Glutamatergic neuron (in vitro differentiated cells): ENCODE results near the gene CHST11. TPM values are rescaled to one million over a fixed set of nuclear protein-coding genes. Genes with fewer than 3 reads are reported as not detected.

ENCODE experiments used
- DNase-seq: peaks from one replicate; pipeline ENCODE4 v3.0.0; 2022
- H3K27ac Mint-ChIP-seq: one replicate; pipeline ENCODE4 v1.8.0; 2020; ENCODE audit warnings: mild to moderate bottlenecking, mixed read lengths, inconsistent platforms; ENCODE audit not compliant: unreplicated experiment
- H3K27me3 Mint-ChIP-seq: one replicate; pipeline ENCODE4 v1.8.0; 2020; ENCODE audit warnings: mild to moderate bottlenecking, moderate library complexity, mixed read lengths, inconsistent platforms; ENCODE audit not compliant: unreplicated experiment
- H3K36me3 Mint-ChIP-seq: one replicate; pipeline ENCODE4 v1.8.0; 2020; ENCODE audit warnings: mild to moderate bottlenecking, mixed read lengths, inconsistent platforms; ENCODE audit not compliant: unreplicated experiment
- H3K4me1 Mint-ChIP-seq: one replicate; pipeline ENCODE4 v1.8.0; 2020; ENCODE audit warnings: mild to moderate bottlenecking, low read depth, mixed read lengths, inconsistent platforms; ENCODE audit not compliant: unreplicated experiment
- H3K4me3 Mint-ChIP-seq: one replicate; pipeline ENCODE4 v1.8.0; 2020; ENCODE audit warnings: mild to moderate bottlenecking, mixed read lengths, inconsistent platforms; ENCODE audit not compliant: unreplicated experiment
- H3K9me3 Mint-ChIP-seq: one replicate; pipeline ENCODE4 v1.8.0; 2020; ENCODE audit warnings: mild to moderate bottlenecking, moderate library complexity, mixed read lengths, inconsistent platforms; ENCODE audit not compliant: unreplicated experiment
- total RNA-seq: library from RNA; stranded (reverse); fragmentation: NEBNext Ultra II Directional; extraction: Animal tissue kit (Norgen Biotek cat#: 25700); gene quantifications from one replicate; pipeline ENCODE4 v1.2.1, GENCODE V29; 2021; ENCODE audit not compliant: unreplicated experiment
- TF ChIP-seq, protein P1 (sequence below): fragments of 200-600 bp; sonication (generic); IDR thresholded peaks from one replicate; pipeline ENCODE4 v1.5.0; 2021; ENCODE audit not compliant: partially characterized antibody, unreplicated experiment

The CHST11 gene
- total RNA-seq, 1 donor from 2014 or later: 11.5 TPM

DNA sequence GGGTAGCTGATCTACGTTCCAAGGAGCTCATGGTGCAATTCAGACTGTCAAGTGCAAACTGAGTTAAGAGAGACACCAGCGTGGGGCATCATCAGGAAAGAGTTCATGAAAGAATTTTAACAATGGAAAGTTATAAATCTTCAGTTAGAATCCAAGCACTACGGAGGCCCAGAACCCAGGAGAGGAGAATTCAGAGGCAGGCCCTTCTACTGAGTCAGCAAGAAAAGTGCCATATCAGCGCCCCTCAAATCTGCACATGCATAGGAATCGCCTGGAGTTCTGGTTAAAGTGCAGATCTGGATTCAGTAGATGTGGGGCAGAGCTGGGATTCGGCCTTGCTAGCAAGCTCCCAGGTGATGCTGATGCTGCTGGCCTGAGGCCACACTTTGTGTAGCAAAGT, 45.9 kb downstream of the CHST11 start:
- Mint-ChIP-seq H3K4me1 (peaks cover 13% of the 10 kb centered on the region), H3K9me3 (peaks cover 5% of the 10 kb centered on the region), H3K27ac (no peak overlapping the region), H3K27me3 (peaks cover 5% of the 10 kb centered on the region), H3K36me3 (no peaks in the 10 kb centered on the region), H3K4me3 (no peak overlapping the region)
- TF ChIP-seq, protein P1, sequence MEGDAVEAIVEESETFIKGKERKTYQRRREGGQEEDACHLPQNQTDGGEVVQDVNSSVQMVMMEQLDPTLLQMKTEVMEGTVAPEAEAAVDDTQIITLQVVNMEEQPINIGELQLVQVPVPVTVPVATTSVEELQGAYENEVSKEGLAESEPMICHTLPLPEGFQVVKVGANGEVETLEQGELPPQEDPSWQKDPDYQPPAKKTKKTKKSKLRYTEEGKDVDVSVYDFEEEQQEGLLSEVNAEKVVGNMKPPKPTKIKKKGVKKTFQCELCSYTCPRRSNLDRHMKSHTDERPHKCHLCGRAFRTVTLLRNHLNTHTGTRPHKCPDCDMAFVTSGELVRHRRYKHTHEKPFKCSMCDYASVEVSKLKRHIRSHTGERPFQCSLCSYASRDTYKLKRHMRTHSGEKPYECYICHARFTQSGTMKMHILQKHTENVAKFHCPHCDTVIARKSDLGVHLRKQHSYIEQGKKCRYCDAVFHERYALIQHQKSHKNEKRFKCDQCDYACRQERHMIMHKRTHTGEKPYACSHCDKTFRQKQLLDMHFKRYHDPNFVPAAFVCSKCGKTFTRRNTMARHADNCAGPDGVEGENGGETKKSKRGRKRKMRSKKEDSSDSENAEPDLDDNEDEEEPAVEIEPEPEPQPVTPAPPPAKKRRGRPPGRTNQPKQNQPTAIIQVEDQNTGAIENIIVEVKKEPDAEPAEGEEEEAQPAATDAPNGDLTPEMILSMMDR: no peak
- no peak for DNase-seq

DNA sequence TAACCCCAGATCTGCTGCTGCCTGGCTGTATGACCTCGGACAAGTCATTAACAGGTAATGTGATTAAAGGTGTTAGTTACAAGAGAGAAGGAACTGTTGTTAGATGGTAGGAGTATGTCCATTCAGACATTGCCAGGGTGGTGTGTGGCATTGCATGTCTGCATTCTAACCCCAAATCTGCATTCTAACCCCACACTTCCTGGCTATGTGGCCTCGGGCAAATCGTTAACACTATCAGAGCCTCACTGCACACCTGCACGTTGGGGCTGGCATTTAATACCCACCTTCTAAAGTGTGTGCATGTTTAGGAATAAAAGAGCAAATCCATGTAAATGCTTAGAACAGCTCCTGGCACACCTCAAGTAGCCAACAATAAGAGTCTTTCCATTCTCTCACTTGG, 46.4 kb downstream of the CHST11 start:
- Mint-ChIP-seq H3K9me3 (peaks cover 7% of the 10 kb centered on the region), H3K27me3 (peaks cover 6% of the 10 kb centered on the region), H3K4me3 (no peak overlapping the region), H3K27ac (no peak overlapping the region), H3K36me3 (no peaks in the 10 kb centered on the region), H3K4me1 (peaks cover 13% of the 10 kb centered on the region)
- DNase-seq: no peak
- TF ChIP-seq, protein P1: no peak

DNA sequence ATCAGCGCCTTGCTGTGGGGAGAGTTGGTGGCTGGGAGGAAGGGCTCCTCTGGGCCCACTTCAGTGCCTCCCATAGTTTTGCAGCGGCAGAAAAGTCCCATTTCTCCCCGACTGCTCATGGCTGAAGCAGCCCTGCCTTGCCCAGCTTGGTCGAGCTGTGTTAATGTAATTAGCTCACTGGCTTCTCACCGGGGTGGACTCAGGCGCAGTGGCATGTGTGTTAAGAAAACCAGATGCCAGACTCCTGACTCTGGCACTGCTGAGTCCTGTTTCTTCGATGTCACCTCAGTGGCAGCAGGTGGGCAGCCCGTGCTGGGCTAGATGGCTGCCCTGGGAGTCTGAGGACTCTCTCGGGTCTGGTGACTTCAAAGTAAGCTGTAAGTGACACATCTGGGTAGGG, 47.4 kb downstream of the CHST11 start:
- TF ChIP-seq, protein P1: no peak

DNA sequence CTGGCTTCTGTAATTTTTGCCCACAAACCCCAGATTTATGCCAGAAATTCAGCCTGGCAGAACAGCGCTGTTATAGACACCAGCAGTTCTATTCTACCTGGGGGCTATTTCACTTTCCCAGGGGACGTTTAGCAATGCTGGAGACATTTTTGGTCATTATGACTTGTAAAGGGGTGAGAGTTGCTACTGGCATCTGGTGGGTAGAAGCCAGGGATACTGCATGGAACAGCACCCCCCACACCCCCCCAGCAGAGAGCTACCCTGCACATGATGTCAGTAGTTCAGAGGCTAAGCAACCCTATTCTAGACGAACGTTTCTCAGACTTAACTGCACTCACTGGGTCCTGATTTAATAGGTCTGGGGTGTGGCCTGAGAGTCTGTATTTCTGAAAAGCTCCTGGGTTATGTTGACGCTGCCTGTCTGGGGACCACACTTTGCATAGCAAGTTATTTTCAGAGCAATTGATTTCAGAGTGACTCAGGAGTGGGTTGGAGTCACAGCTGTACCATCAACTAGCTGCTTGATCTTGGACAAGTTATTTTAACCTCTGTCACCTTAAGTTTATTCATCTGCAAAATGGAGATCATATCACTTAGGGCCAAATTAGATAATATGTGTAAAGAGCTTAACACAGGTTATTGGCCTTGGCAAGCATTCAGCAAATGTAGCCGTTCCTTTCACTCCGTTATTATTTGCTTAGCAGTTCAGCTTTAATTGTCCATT, 48.5 kb downstream of the CHST11 start:
- Mint-ChIP-seq H3K36me3 (peaks cover 9% of the 10 kb centered on the region), H3K9me3 (peaks cover 8% of the 10 kb centered on the region), H3K4me1 (peaks cover 13% of the 10 kb centered on the region), H3K27ac (no peak overlapping the region), H3K4me3 (no peak overlapping the region), H3K27me3 (peaks cover 6% of the 10 kb centered on the region)
- DNase-seq: no peak
- TF ChIP-seq, protein P1: no peak

More for the DNA sequence above, 47.4 kb downstream of the CHST11 start:
- no peak for DNase-seq
- Mint-ChIP-seq H3K36me3 (peaks cover 7% of the 10 kb centered on the region), H3K4me3 (no peak overlapping the region), H3K4me1 (peaks cover 13% of the 10 kb centered on the region), H3K27me3 (peaks cover 6% of the 10 kb centered on the region), H3K27ac (no peak overlapping the region), H3K9me3 (peaks cover 8% of the 10 kb centered on the region)

DNA sequence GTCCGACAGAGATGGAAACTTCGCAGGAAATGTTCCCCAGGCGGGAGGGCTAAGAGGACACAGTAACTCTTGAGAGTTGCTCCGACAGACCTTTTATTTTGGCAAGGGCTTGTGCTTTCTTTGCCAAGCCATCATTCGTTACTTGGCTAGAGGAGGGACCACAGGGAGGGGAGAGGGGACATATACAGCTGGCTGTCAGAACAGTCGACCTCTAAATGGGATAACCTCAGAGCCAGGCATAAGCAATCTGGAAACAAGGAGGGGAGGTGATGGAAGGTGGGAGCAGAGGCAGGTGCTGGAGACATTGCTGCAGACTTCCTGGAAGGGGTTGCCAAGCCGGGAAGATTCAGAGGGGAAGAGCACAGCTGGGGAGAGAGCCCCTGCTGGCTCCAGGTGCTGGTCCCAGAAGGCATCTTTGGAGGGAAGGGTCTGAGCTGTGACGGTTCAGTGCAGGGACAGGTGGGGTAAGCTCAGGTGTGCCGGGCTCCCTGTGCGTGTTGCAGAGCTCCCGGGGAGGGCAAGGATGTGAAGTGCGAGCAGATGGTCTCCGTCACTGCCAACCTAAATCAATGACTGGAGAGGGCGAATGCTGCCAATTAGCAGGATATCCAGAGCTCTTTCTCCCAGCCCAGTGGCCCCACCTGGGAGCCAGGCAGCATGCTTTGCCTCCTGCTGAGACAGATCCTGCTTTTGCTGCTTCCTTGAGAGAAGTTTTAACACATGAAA, 50.1 kb downstream of the CHST11 start:
- Mint-ChIP-seq H3K27ac (no peak overlapping the region), H3K4me3 (no peak overlapping the region), H3K27me3 (peaks cover 4% of the 10 kb centered on the region), H3K9me3 (peaks cover 5% of the 10 kb centered on the region), H3K36me3 (peaks cover 9% of the 10 kb centered on the region), H3K4me1 (peaks cover 13% of the 10 kb centered on the region)
- DNase-seq: no peak
- TF ChIP-seq, protein P1: no peak
